ENCODE data around the gene CAMTA1.

CAMTA1 gene

GRCh38 chr1:7573481-7573880, 788.2 kb downstream of the CAMTA1 start:
- DNase-seq: no peak

DNA sequence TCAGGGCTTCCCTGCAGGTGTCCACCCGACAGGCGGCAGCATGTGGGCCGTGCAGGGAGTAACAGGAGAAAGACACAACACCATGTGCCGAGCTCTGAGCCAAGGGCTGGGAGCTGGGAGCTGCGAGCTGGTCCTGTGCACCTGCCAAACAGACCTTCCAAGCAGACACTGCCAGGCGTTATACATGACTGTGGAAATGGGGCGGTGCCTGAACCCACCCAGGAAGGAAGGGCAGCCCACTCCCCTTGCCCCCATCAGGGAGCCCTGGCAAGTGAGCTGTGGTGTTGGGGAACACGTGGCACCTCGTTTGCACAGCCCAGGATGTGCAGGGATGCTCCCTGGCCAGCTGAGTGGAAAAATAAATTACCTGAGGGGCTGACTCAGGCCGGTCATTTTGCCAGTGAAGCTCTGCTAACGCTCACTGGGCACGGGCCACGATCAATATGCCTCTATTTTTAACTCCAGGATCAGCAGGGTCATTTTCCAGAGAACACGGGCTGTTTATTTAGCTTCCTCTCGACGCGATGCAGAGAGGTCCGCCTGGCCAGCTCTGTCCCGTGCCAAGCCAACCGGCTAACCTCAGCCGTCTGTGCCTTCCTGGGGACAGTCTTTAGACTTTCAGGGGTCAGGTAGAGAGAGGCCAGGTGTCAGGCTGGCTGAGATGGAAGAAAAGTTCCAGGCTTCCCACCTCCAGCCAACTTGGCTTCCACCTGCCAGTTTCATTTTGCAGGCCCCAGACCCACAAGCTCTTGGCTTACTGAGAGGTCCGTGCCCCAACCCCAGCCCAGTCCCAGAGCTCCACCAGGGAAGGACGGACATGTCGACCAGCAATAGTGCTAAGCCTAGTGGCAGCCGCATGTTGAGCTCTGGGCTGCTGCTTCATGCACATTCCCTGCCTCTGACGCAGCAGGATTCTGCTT, 789.1 kb downstream of the CAMTA1 start:
- no peak for DNase-seq

GRCh38 chr1:7575041-7575400, 789.8 kb downstream of the CAMTA1 start:
- no peak for DNase-seq

- peak; percentile 23 for DNase-seq
These were observed 791.8 kb downstream of the CAMTA1 start for GRCh38 chr1:7576946-7577657.

DNA sequence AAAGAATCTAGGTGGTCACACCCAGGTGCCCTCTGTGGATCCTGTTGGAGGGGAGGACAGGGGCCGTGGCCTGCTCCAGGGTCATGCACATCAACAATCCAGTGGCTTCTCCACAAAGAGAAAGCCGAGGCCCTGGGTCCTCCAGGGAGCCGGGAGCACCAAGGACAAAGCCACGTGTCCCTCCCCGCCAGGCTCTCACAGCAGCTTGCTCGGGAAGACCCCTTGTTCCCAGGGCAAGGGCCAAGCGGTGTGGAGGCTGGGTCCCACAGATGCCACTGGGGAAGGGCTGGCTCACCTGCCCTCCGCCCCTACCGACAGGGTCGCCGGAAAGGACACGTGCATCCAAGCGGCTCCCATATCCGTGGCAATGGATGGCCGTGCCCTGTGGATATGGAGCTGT, 793.0 kb downstream of the CAMTA1 start:
- DNase-seq: no peak

- DNase-seq: no peak
These were observed 793.8 kb downstream of the CAMTA1 start for GRCh38 chr1:7579016-7579415.

GRCh38 chr1:7579831-7580804, 794.9 kb downstream of the CAMTA1 start:
- no peak for DNase-seq

DNA sequence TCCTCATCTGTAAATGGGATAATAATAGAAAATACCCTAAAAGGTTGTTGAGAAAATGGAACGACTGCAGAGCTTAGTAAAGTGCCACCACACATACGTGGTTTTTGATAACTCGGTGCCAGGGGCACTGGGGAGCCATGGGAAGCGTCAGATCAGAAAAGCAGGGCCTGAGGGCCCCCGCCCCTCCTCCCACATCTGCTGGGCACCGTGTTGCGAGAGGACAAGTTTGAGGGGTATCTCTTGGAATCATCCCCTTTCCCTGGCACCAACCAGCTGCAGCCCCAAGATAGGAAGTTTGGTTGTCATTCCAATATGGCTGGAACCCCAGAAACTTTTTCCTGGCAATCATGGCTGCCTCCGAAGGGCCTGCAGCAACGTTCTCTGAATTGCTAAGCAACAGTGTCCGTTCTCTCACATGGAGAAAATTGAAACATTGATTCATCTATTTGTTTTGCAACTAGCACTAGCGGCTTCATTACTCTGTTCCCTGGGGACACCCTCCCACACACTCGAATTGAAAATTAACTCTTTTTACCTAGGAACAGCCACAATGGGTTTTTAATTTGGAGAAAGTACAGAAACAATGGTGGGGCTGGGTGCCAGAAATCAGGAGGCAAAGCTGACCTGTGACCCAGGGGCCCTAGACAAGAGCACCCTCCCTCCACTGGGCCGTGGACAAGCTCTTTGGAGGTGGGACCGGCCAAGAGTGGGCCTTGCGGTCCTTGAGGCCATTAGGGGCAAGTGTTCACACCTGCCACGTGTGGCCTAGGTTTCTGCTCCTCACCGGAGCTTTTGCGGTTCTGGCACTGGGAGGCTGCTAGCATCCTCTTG, 795.9 kb downstream of the CAMTA1 start:
- DNase-seq: no peak

- no peak for DNase-seq
These were observed 796.7 kb downstream of the CAMTA1 start for GRCh38 chr1:7581754-7582459.

DNA sequence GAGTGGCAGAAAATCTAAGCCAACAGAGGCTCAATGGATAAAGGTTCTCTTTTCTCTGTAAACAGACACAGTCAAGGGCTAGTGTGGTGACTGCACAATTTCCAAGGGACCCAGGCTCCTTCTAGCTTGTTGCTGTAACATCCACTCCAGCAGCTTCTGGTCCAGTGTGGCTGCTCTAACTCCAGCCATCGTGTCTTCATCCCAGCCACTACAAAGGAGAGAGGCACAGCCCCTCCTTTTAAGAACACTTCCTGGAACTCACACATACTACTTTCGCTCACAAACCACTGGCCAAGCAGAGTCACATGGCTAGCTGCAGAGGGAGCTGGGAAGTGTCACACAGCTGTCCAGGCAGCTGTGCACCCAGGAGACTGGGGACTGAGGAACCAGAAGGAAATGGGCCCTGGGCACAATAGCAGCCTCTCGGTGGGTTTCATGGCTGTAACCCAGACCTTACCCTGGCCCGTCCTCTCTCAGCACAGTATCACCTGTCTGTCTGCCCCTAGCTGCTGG, 797.3 kb downstream of the CAMTA1 start:
- no peak for DNase-seq

- DNase-seq: no peak
These were observed 798.2 kb downstream of the CAMTA1 start for GRCh38 chr1:7583291-7584096.

- DNase-seq: no peak
These were observed 798.9 kb downstream of the CAMTA1 start for GRCh38 chr1:7584157-7584556.

DNA sequence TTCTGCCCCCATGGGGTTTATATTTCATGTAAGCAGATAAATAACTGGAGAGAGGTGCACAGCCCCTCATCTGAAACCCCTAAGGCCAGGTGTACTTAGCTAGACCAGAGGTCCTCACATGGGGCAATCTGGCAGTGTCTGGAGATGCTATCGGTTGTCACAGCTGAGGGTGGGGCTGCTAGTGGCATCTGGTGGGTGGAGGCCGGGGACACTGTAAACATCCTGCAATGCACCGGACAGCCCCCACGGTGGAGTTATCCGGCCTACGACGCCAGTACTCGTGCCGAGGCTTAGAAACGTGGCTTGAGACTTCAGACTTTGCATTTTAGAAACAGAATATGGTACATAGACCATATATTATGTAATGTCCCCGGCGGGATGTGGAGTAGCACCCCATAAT, 799.4 kb downstream of the CAMTA1 start:
- peak; percentile 25 for DNase-seq

- DNase-seq: no peak
These were observed 800.1 kb downstream of the CAMTA1 start for GRCh38 chr1:7585216-7585907.

DNA sequence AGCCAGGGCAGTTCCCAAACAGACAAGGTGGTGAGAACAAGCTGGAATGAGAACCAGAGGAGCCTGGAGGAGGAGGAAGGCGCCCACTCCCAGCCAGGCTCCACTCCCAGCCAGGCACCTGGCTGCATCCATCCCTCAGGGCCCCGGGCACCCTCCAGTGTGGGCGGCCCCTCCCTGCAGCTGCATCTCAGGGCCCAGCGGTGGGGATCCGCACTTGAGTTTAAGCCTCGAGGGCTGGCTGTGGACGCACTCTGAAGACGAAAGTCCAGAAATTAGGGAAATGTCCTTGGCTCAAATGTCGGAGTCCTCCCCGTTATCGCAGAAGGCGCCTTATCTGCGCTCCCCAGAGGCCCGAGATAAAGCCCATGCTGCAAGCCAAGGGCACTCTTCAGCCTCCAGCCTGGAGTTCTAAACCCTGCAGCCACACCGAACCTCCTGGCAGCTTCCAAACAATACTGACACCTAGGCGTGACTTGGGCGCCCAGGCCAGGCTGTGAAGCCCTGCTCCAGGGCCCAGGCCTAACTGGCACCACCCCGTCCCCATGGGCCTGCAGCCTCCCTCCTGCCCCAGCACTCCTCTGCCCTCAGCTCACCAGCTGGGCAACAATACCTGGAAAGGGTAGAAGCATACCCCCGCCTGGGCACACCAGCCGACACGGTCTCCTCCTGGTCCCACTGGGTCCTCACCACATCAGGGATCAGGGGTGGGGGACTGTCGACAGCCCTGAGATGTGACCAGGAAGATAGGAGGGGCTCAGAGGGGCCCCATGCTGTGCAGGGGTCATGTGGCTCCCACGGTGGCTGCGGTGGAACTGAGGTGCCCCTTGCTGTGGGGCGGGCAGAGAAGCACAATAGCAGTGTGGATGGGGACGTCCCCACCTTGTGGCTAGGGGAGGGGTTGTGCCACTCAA, 801.0 kb downstream of the CAMTA1 start:
- no peak for DNase-seq

DNA sequence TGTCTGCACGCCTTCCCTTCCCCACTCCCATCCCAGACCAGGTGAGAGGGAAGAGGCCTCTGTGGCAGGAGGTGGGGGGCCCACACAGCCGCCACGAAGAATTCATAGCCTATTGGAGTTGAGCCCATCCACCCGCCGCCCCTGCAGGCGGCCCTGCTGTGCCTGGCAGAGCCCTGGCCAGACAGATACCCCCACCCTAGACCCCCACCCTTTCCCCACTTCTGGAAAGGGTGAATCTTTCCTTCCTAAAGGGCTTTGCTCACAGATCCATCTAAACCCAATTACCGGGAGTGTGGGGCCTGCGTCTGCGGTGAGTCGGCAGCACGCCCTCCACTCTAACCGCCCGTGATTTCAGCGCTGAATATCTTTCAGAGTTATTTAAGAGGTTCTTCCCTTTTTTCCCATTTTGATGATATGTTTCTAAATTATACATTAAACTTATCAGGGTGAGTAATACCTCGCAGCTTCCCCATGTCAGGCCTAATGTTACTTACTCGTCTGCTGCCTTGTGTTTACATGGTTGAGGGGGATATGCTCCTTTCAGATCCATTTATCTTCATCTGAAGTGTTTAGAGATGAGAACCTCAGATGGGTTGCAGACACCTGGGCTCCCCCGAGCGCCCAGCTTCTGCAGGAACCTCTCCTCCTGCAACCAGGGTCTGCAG, 802.0 kb downstream of the CAMTA1 start:
- DNase-seq: peak; percentile 74

GRCh38 chr1:7587773-7588456, 802.7 kb downstream of the CAMTA1 start:
- peak; percentile 47 for DNase-seq

All from NCI-H82 (cell line).